ENCODE results near the gene NOM1.

The NOM1 gene

DNA sequence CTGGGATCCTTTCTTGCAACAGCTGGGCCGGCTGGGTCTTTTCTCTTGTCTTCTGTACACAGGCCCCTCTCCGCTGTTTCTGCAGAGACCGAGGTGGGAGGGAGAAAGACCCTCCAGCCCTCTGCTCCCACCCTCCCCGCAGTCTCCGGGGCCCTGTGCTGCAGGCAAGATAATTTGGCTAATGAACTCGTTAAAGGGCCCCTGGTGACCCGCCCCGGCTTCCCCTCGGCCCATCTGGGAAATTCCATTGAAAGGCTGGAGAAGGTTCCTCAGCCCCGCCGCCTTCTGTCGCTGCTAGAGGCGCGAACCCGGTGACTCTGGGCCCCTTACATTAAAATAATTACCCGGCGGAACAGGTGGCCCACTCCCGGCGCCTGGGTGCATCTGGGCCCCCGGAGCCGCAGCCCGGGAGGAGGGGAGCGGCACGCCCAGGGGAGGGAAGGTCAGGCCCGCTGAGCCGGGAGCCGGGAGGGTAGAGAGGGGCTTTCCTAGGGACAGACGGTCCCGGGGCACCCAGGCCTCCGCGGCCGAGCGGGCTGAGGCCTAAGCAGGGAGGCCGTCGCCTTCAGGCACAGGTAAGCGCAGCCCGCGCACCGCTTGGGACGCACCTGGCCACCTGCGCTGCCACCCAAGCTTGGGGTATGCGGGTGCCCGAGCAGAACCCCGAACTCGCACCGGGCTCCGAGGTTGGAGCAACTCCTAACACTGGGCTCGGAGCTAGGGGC is 68.3 kb downstream of the NOM1 start:
- no peak for DNase-seq

GRCh38 chr7:157018328-157018996 is 69.0 kb downstream of the NOM1 start:
- DNase-seq = no peak

DNA sequence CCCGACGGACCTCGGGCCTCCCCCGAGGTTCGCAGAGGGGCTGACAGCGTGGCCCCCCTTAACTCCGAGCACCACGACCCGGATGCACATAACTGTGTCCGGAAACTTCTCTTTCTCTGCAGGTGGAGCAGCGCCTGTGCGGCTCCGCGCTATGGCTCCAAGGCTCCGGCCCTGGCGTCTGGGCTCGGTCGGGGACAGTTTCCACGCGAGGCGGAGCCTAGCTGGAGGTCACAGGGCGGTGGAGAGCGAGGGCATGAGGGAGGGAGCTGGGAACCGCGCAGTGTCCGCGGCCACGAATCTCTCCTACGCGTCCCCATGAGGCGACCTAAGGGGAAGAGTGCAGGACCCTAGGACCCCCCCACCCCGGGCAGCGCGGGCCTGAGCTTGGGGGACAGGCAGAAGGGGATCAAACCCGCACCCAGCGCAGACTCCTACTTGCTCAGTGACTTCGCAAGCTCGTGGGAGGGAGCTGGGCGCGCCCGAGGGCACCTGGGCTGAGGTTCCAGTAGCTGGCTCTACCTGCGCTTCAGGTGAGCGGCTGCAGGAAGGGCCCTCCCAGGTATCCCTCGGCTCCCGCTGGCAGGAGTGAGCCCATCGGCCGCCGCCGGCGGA is 69.6 kb downstream of the NOM1 start:
- no peak for DNase-seq

DNA sequence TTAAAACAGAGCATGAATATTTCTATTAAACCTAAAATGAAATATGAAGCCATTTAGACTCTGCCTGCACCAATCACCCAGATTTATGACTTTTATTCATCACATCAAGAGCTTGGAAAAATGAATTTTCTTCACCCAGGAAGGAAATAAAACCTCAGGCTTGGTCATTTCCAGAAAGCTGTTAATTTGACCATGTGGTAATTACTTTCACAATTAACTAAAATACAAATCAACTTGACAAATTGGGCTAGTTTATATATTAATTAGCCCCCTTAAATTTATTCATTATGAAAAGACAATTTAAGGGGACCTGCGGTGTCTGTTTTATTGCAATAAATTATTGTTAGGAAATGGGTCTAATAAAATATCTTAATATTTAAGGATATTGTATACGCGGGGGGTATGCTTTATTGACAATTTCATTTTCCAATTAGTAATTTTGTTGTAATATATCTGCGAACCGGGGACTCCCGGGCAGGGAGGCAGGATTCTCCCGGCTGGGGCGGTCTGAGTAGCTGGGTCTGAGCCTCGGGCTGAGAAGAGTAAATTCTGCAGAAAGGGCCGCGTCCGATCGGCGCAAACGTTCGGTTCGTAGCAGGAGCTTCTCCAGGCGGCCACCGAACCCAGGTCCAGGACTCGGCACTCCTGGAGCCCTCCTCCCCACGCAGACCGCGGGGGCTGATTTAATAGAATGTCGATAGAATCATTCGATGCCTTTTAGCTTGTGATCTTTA is 70.4 kb downstream of the NOM1 start:
- DNase-seq = no peak

GRCh38 chr7:157020514-157021070 is 71.1 kb downstream of the NOM1 start:
- no peak for DNase-seq

GRCh38 chr7:157021071-157021870 is 71.8 kb downstream of the NOM1 start:
- DNase-seq = no peak

DNA sequence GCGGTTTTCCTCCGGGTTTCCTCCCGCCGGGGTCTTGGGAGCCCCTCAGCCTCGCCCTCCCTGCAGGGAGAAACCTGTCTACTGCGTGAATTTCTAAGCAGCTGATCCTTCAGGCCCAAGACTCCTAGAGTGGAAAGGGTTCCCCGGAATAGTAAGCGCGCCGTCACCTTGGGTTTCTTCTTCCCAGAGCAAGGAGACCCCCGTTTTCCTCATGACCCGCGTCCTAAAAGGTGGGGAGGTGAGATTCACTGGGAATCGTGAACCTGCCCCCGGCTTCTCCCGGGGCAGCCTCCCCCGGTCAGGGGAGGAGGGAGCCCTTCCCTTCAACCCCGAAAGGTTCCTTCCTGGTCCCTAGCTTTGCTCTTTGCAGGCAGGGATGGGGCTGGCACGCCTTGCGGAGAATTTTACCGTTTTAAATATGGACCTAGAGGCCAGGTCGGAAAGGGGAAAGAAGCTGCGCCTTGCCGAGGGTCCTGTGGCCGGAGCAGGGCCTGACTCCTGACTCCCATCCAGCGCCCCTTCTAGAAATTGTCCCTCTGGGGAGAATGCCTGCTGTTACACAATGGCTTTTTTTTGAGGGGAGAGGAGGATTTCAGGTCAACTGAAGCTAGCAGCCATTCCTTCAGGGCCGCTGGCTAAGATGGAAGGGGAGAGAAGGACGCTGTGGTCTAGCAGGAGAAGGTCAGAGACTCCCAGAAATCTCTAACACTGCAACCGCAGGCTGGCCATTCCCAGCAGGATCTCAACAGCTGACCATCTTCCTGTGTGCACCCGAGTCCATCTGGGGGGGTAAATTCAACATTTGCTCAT is 72.6 kb downstream of the NOM1 start:
- no peak for DNase-seq
